CD4-positive, alpha-beta T cell treated with Interleukin-17A for 1 hour (primary cell): Measurements from ENCODE around the gene CERK.

Experiments
- DNase-seq: peaks from one replicate; pipeline ENCODE4 v3.0.0-alpha.2; 2020

Gene CERK

GRCh38 chr22:46696614-46697013, 41.4 kb downstream of the CERK start:
- no peak for DNase-seq

- no peak for DNase-seq
These were observed 41.9 kb downstream of the CERK start for GRCh38 chr22:46696229-46696518.

GRCh38 chr22:46695346-46696228, 42.5 kb downstream of the CERK start:
- no peak for DNase-seq

GRCh38 chr22:46694416-46695170, 43.5 kb downstream of the CERK start:
- no peak for DNase-seq

- no peak for DNase-seq
These were observed 44.2 kb downstream of the CERK start for GRCh38 chr22:46693634-46694415.

- no peak for DNase-seq
These were observed 46.5 kb downstream of the CERK start for GRCh38 chr22:46691571-46691970.

- DNase-seq = no peak
These were observed 47.9 kb downstream of the CERK start for GRCh38 chr22:46690146-46690545.

GRCh38 chr22:46688949-46689348, 49.1 kb downstream of the CERK start:
- no peak for DNase-seq

GRCh38 chr22:46687460-46687859, 50.6 kb downstream of the CERK start:
- DNase-seq = no peak

- no peak for DNase-seq
These were observed 51.0 kb downstream of the CERK start for GRCh38 chr22:46687048-46687444.

GRCh38 chr22:46686221-46687047, 51.6 kb downstream of the CERK start:
- DNase-seq = no peak

- no peak for DNase-seq
These were observed 53.3 kb downstream of the CERK start for GRCh38 chr22:46684706-46685105.

- no peak for DNase-seq
These were observed 55.9 kb downstream of the CERK start for GRCh38 chr22:46682011-46682731.

- peak; percentile 22 for DNase-seq
These were observed 57.0 kb downstream of the CERK start for GRCh38 chr22:46681010-46681409.

- no peak for DNase-seq
These were observed 58.3 kb downstream of the CERK start for GRCh38 chr22:46679706-46680269.

GRCh38 chr22:46678785-46679700, 59.0 kb downstream of the CERK start:
- no peak for DNase-seq

GRCh38 chr22:46678003-46678657, 59.9 kb downstream of the CERK start:
- no peak for DNase-seq

GRCh38 chr22:46677323-46678002, 60.6 kb downstream of the CERK start:
- no peak for DNase-seq

GRCh38 chr22:46676881-46677280, 61.2 kb downstream of the CERK start:
- no peak for DNase-seq
